Muscle layer of colon (tissue), 2 donors: ENCODE results near the gene COX14.

Experiments
- H3K27ac ChIP-seq: one replicate; pipeline ENCODE4 v1.7.0; 2013; ENCODE audit warnings: low read depth, mild to moderate bottlenecking, low read length, moderate library complexity
- H3K27me3 ChIP-seq, 2 donors: one replicate each; pipeline ENCODE4 v1.7.0; 2013; ENCODE audit warnings: low read length in 2 of 2, mild to moderate bottlenecking in 2 of 2; ENCODE audit not compliant: insufficient read depth in 2 of 2, control insufficient read depth in 1 of 2
- H3K36me3 ChIP-seq: one replicate; pipeline ENCODE4 v1.7.0; 2013; ENCODE audit warnings: mild to moderate bottlenecking, low read length; ENCODE audit not compliant: insufficient read depth
- H3K4me1 ChIP-seq: one replicate; pipeline ENCODE4 v1.7.0; 2013; ENCODE audit warnings: mild to moderate bottlenecking, low read length; ENCODE audit not compliant: insufficient read depth
- H3K4me3 ChIP-seq, 2 donors: one replicate each; pipeline ENCODE4 v1.7.0; 2013; ENCODE audit warnings: low read length in 2 of 2, low read depth in 1 of 2, mild to moderate bottlenecking in 1 of 2, moderate library complexity in 1 of 2
- H3K9ac ChIP-seq: one replicate; pipeline ENCODE4 v1.7.0; 2013; ENCODE audit warnings: low read length
- H3K9me3 ChIP-seq: one replicate; pipeline ENCODE4 v1.7.0; 2013; ENCODE audit warnings: mild to moderate bottlenecking, low read length
- donor health status: abdominal sarcoma.
- donor health status: Adenocarcinoma of cecum.

The COX14 gene

DNA sequence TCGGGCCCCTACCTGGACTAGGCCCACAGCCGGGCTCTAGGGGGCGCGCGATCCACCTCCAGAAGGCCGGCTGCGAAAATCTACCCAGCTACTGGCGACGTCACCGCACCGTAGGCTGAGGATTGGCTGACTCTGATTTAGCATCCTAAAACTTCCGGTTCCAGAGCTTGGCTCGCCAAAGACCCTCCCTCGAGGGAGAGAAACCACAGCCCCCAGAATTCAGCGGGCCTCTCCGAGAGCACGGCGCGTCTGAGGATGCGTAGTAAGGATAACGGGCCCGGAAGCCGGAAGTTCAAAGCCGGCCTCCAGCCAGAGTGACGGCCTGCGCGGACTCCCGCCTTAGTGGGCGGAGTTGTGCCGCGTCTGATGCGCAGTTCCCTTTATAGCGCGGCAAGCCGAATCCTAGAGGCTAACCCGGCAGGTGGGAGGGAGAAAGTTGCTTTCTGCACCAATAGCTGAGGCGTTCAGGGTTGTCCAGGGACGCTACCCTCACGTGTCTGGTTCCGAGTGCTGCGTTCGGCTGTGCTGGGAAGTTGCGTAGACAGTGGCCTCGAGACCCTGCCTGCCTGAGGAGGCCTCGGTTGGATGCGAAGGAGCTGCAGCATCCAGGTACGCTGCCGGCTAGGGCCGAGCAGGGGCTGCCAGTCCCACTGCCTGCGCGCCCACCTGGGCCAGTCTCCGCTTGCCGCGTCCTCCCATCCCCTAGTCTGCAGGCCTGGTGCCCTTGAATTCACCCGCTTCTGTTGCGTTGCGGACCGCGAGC is at the start of gene COX14:
COX14 (plus strand) TSS at position 544 of the 763 bp plus-strand sequence. CDS start 7,808 bp downstream, outside the sequence.
- peak within 1 kb of the TSS; percentile 99 for H3K27ac ChIP-seq

DNA sequence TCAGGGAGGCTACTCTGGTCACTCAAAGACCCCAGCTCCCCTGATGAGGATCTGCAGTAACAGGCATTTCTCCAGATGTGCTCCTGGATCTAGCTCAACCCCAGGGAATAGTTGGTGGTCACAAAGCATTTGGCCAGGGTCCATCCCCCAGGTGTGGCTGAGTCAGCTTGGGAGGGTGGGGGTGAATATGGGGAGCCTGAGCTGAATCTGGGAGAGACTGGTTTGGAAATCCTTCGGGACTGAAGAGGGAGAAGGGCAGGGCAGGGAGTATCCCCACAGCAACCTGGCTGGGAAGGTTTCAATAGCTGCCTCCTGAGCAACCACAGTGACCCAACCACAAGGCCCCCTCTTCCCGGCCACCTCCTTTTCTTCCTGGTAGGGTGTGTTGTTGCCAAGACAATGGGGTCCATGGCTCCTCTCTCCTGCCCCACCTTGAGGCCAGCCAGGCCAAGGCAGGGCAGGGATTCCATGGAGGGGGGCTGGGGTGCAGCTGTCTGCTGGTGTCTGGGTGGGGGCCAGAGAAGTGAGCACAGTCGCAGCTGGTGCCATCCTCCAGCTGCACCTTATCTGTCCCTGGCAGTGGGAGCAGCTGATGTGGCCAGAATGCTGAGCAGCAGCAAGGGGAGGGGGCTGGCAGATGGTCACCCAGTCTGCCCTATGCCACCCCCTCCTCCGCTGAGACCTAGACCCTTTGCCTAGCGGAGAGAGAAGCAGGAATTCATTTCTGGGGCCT is 49.1 kb upstream of the COX14 start:
- Histone ChIP-seq H3K4me3 (no peak overlapping the region), H3K9me3 (no peaks in the 10 kb centered on the region), H3K27ac (no peak overlapping the region), H3K27me3 (no peaks in the 10 kb centered on the region), H3K9ac (no peak overlapping the region), H3K36me3 (no peaks in the 10 kb centered on the region), H3K4me1 (peaks cover 24% of the 10 kb centered on the region)

More for the DNA sequence above, at the start of gene COX14:
- no peaks in the 10 kb centered on the region for H3K9me3 ChIP-seq
- H3K36me3 ChIP-seq = peaks cover 6% of the 10 kb centered on the region
- H3K4me1 ChIP-seq = peaks cover 25% of the 10 kb centered on the region
- no peaks in the 10 kb centered on the region for H3K27me3 ChIP-seq
- peak within 1 kb of the TSS; percentile 97 for H3K9ac ChIP-seq
- H3K4me3 ChIP-seq = peak within 1 kb of the TSS; percentile 77 to 100

DNA sequence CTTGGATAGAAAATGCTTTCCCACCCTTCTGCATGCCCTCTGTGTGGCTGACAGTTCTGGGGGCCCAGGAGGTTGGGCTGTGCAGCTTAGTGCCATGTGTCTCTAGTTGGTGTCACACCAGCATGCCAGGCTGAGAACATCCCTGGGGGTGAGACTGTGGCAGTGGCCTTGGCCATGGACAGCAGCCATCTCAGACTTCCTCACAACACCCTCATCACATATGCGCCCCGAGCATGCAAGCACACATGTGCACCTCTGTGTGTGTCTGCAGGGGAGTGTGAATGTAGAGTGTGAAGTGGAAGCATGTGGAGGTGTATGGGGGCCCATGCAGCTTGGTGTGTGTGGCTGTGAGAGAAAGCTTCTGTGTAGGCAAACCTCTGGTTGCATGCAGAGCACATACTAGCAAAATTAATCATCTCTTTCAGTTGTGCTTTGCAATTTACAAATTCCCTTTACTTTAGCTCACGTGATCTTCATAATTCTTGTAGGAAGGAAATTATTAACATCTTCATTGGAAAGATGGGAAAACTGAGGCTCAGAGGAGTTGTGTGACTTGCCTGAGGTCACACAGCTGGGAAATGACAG is 46.2 kb upstream of the COX14 start:
- no peak overlapping the region for H3K4me3 ChIP-seq
- H3K36me3 ChIP-seq = no peaks in the 10 kb centered on the region
- H3K27ac ChIP-seq = peak overlapping the region; percentile 16
- no peaks in the 10 kb centered on the region for H3K9me3 ChIP-seq
- peaks cover 20% of the 10 kb centered on the region for H3K4me1 ChIP-seq
- no peaks in the 10 kb centered on the region for H3K27me3 ChIP-seq
- no peak overlapping the region for H3K9ac ChIP-seq

DNA sequence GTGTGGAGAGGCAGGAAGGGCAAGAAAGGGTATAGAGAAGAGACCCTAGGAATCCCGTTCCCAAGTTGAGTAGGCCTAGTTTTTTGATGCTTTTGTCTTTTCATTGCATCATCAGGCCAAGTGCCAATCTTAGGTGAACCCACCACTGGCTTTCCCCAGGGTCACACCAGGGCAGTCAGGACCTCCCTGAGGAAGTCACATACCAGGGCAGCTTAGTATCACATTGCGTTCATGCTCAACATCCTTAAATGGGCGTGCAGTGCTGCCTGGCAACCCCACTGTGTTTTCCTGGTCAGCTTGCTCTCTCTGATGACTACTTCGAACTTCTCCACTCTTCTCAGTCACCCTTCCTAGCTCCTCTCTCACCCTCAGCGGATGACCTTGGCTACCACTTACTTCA is 45.6 kb upstream of the COX14 start:
- Histone ChIP-seq H3K4me3 (no peak overlapping the region), H3K27ac (peak overlapping the region; percentile 16), H3K9me3 (no peaks in the 10 kb centered on the region), H3K36me3 (no peaks in the 10 kb centered on the region), H3K27me3 (no peaks in the 10 kb centered on the region), H3K9ac (no peak overlapping the region), H3K4me1 (peaks cover 16% of the 10 kb centered on the region)

DNA sequence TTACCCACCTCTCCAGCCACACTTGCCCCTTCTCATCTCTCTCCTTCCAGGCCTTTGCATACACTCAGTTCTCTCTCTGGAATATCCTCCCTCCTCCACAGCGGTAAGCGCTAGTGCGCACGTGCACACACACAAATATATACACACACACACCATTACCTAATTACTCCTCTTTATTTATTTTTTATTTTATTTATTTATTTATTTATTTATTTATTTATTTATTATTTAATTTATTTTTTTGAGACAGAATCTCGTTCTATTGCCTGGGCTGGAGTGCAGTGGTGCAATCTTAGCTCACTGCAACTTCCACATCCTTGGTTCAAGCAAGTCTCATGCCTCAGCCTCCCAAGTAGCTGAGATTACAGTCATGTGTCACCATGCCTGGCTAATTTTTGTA is 43.0 kb upstream of the COX14 start:
- Histone ChIP-seq H3K4me3 (no peak overlapping the region), H3K9me3 (no peaks in the 10 kb centered on the region), H3K27ac (no peak overlapping the region), H3K9ac (no peak overlapping the region), H3K4me1 (peaks cover 16% of the 10 kb centered on the region), H3K27me3 (no peaks in the 10 kb centered on the region), H3K36me3 (no peaks in the 10 kb centered on the region)

DNA sequence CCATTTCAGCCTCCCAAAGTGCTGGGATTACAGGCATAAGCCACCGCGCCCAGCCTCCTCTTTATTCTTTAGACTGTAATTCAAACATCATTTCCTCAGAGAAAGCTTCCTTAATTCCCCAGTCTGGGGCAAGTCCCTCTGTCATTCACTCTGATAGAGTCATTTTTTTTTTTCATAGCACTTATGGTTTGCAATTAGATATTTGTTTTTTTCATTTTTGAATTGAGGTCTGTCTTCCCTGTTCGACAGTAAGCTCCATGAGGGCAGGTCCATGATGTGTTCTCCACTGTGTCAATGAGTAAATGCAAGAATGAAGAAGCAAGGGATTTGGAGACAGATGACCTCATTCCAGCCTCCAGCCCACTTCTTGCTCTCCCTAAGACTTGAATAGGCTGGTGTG is 42.5 kb upstream of the COX14 start:
- Histone ChIP-seq H3K4me3 (no peak overlapping the region), H3K27ac (no peak overlapping the region), H3K9ac (no peak overlapping the region), H3K4me1 (peaks cover 16% of the 10 kb centered on the region), H3K27me3 (no peaks in the 10 kb centered on the region), H3K36me3 (no peaks in the 10 kb centered on the region), H3K9me3 (no peaks in the 10 kb centered on the region)

DNA sequence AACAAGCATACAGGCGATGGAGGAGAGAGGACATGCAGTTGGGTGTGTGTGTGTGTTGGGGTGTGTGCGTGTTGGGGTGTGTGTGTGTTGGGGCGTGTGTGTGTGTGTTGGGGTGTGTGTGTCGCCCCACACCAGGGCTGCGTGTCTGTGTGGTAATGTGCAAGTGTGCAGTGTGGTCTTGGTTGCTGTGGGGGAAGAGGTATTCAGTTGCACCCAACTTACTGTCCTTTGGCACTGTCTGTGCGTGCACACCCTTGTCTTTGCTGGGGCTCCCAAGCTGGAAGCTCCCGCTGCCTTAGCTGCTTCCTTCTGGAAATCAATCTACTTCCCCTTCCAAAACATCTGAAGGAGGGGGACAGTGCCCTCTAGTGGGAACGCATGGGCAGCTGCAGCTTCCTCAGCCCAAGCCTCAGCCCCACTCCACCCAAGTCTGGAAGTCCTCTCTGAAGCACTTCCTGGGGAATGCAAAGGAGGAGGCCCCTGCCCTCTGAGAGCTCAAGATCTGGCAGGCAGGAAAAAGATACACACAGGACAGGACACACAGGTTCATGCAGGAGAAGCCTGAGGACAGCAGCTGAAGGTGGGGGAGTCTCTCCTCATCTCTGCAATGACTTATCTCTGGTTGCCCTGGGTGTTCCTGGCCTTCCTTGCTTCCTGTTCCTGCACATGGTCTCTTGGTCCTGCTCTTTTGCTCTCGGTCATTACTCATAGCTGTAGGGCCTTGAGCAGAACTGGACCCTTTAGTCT is 41.5 kb upstream of the COX14 start:
- no peaks in the 10 kb centered on the region for H3K9me3 ChIP-seq
- no peak overlapping the region for H3K27ac ChIP-seq
- H3K27me3 ChIP-seq = no peaks in the 10 kb centered on the region
- no peaks in the 10 kb centered on the region for H3K36me3 ChIP-seq
- H3K9ac ChIP-seq = no peak overlapping the region
- peaks cover 16% of the 10 kb centered on the region for H3K4me1 ChIP-seq
- peak overlapping the region in 1 of 2 donors; percentile 29 for H3K4me3 ChIP-seq

DNA sequence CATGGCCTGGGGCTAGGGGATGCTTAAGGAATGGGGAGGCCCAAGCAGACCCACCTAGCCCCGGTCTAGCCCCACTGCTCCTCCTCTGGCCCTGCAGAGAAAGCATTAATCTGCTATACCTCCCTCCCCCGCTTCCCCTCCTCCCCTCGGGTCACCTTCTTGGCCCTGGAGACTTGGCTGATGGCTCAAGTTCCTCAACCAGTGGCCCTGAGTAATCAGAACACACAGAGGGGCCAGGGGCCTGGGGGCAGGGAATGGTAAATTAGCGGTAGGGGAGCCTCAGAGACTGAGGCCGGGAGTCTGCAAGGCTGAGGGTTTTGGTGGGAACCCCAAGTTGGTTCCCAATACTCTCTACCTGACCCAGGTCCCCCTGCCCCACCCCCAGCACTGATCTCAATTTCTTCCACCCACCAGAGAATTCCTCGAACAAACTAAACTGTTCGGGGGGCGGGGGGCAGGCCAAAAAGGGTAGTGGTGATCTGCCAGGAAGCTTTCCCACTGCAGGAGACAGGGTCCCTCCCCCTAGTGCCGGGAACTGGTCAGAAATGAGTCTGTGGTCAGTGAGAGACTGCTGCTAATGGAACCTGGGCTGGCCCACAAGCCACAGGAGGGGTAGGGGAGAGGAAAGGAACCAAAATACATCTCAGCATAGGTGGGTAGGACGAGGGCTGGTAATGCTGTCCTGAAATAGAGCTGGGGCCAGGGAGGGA is 39.7 kb upstream of the COX14 start:
- H3K27ac ChIP-seq = no peak overlapping the region
- no peaks in the 10 kb centered on the region for H3K9me3 ChIP-seq
- no peaks in the 10 kb centered on the region for H3K27me3 ChIP-seq
- H3K4me3 ChIP-seq = no peak overlapping the region
- H3K36me3 ChIP-seq = no peaks in the 10 kb centered on the region
- no peak overlapping the region for H3K9ac ChIP-seq
- H3K4me1 ChIP-seq = peaks cover 4% of the 10 kb centered on the region

DNA sequence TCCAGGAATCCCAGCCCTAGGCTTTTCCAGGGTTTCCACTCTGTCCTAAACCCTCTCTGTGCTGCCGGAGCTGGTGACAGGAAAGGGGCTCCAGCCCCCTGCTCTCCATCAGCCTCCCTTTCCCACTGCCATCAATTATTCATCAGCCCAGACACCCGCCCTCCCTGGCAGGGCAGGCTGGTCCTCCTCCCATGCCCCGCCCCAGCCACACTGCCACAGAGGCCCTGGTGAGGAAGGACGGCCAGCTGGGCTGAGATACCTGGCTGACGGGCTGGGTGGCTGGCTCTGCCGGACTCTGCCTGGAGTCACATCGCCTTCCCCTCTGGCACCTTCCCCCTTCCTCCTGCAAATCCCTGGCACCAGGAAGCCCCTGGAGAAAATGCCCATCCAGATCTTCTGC is 38.8 kb upstream of the COX14 start:
- H3K36me3 ChIP-seq = no peaks in the 10 kb centered on the region
- H3K9ac ChIP-seq = no peak overlapping the region
- peaks cover 4% of the 10 kb centered on the region for H3K4me1 ChIP-seq

DNA sequence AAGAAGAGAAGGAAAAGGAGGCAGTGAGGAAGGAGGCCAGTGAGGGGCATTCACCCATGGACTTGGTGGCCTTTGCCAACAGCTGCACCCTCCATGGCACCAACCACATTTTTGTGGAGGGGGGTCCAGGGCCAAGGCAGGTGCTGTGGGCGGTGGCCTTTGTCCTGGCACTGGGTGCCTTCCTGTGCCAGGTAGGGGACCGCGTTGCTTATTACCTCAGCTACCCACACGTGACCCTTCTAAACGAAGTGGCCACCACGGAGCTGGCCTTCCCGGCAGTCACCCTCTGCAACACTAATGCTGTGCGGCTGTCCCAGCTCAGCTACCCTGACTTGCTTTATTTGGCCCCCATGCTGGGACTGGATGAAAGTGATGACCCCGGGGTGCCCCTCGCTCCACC is 38.3 kb upstream of the COX14 start:
- Histone ChIP-seq H3K27me3 (no peaks in the 10 kb centered on the region), H3K9ac (no peak overlapping the region), H3K36me3 (no peaks in the 10 kb centered on the region), H3K4me3 (no peak overlapping the region), H3K4me1 (peaks cover 4% of the 10 kb centered on the region), H3K9me3 (no peaks in the 10 kb centered on the region), H3K27ac (no peak overlapping the region)

More for the DNA sequence above, 38.8 kb upstream of the COX14 start:
- Histone ChIP-seq H3K4me3 (no peak overlapping the region), H3K27ac (no peak overlapping the region), H3K9me3 (no peaks in the 10 kb centered on the region), H3K27me3 (no peaks in the 10 kb centered on the region)
